IPS-NIHi11 (cell line): ENCODE measurements around the gene SMARCA5.

Source experiments
- DNase-seq: peaks from one replicate; pipeline ENCODE4 v3.0.0; 2012; ENCODE audit warnings: mixed read lengths, low spot score

SMARCA5 gene

DNA sequence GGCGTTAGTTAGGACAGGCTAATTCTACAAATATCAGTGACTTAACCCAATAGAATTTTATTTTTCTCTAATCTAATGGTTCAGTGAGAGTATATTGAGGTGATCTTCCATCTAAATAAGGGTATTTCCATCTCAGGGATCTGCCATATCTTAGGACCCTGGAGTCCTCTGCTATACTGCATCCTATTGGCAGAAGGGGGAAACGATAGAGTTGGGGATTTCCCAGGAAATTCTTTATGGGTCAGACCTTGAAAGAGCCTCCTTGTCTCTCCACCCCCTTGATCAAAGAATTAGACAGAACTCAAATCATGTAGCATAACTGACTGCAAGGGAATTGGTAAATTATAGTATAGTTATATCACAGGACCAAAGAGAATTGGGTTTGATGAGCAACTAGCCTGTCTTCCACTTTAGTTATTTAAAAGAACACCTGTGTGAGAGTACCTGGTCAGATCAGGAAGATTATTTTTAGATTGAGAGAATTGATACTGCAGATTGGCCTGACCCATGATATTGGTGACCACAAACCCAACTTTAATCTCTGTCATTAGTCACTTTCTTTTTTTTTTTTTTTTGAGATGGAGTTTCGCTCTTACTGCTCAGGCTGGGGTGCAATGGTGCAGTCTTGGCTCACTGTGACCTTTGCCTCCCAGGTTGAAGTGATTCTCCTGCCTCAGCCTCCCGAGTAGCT, 25.6 kb downstream of the SMARCA5 start:
- DNase-seq = no peak

DNA sequence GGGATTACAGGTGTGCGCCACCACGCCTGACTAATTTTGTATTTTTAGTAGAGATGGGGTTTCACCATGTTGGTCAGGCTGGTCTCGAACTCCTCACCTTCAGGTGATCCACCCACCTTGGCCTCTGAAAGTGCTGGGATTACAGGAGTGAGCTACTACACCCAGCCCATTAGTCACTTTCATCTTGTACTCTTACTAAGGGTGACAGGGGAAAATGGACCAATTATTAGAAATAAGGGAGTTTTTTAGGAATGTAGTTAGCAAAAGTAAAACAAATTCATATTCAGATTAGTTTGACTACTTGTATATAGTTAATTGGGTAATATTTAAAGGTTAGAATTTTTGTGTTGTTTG, 26.1 kb downstream of the SMARCA5 start:
- DNase-seq = no peak

DNA sequence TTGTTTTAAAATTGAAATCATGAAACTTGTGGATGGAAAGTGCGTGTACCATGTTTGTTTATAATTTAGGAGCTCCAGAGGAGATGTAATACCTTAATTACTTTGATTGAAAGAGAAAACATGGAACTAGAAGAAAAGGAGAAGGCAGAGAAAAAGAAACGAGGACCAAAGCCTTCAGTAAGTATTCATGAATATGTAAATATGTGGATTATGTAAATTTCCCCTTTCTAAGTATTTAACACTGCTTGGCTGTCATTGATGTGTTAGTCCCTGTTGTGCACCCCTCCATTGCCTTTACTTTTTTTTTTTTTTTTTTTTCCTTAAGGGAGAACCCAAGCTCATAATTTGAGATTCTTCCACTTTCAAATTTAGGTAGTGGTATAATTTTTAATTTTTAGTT, 36.4 kb downstream of the SMARCA5 start:
- DNase-seq = no peak

DNA sequence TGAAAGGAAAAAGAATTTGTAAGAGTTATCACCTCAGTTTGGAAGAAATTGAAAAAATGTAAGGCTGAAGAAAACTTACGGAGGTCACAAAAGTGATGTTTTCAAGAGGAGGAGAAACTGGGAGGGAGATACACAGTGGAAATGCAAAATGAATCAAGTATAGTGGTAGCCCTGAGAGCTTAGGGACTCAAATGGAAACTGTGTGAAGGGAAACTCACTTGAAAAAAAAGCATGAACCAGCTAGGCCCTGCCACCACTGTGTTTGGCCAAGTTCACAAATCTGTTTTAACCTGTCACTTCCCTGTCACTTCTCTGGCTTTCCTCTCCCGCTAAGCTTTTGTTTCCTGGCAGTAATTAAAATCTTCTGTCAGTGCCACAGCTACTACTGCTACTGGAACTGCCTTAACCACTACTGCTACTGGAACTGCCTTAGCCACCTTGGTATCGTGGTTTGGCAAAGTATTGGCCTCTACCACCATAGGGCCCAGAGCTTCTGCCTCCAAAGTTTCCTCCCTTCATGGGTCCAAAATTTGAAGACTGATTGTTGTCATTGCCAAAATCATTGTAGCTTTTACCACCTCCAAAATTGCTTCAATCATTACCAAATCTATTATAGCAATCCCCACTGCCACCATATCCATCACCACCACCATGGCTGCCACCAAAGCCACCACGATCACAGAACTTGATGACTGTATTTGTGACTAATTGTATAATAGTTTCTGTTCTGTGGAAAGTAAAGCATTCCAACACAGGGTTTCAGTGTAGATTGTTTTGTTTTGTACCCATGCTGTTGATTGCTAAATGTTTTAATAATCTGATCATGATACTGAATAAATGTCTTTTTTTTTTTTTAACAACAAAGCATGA, 41.5 kb downstream of the SMARCA5 start:
- DNase-seq = no peak

DNA sequence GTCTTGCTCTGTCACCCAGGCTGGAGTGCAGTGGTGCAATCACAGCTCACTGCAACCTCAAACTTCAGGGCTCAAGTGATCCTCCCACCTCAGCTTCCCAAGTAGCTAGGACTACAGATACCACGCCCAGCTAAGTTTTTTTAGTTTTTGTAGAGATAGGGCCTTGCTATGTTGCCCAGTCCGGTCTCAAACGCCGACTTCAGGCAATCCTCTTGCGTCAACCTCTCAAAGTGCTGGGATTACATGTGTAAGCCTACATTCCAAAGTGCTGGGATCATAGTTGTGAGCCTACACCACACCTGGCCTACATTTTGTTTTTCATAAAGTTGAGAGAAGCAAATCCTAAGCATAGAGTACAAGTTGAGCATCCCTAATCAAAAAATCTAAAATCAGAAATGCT, 42.2 kb downstream of the SMARCA5 start:
- no peak for DNase-seq

DNA sequence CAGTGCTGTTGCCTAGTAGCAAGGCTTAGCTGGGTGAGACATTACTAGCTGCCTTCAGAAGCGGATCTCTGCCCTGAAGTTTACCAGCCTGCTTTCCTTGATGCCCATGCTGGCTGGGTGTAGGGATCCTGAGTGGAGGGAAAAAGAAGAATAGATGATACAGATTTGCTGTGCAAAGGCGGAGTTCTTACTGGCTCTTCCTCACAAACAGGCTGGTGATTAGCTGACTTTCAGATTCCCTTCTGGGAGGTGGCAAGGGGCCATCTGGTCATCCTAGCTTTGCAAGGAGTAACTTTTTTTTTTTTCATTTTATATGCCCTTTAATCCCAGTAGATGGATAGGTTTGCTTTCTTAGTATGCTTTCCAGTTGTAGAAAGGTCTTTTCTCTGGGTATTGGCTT, 44.8 kb downstream of the SMARCA5 start:
- DNase-seq = no peak

DNA sequence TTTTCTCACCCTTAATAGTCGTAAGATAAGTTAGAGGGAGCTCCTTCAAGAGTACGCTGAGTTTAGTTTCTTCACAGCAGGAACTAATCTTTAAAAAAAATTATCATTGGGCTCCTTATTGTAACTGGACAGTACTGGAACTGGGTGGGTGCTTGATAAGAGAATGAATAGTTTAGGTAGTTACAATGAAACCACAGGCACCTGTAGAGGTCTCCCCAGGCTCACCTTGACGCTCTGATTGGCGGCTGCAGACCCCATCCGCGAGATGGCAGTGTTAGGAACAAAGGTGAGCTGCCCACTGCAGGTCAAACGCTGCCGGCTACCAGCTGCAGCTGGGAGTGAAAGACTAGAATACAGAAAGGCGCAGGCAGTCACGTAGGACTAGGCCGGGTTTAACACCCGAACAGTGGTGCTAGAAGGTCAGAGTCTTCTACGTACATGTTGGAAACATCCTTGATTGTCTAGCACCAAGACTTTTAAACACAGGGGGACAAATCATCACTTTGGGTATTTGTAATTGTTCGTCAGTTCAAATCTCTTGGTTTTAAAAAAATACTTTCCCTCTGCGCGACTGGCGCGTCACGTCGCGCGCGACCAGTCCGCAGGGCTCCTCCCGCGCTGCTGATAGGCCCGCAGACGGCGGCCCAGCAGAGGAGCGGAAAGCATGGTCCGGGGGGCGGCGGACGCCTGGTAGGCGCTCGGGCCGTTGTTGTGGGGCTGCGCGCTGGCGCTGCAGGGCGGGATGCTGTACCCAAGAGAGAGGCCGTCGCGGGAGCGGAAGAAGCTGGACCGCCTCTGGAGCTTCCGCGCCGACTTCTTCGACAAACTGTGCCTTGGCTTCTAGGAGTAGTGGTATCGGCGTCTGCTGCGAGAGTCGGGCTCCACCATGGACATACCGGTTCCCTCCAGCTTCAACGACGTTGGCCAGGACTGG, 45.6 kb downstream of the SMARCA5 start:
- DNase-seq = peak; percentile 86

DNA sequence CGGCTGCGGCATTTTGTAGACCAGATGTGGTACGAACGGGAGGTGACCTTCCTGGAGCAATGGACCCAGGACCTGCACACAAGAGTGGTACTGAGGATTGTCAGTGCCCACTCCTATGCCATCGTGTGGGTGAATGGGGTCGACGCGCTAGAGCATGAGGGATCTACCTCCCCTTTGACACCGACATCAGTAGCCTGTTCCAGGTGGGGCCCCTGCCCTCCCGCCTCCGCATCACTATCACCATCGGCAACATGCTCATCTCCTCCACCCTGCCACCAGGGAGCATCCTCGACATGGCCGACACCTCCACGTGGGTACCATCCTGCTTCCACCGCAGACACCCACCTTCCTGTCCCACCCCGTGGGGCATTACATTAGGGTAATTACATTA, 46.2 kb downstream of the SMARCA5 start:
- DNase-seq = peak; percentile 30

DNA sequence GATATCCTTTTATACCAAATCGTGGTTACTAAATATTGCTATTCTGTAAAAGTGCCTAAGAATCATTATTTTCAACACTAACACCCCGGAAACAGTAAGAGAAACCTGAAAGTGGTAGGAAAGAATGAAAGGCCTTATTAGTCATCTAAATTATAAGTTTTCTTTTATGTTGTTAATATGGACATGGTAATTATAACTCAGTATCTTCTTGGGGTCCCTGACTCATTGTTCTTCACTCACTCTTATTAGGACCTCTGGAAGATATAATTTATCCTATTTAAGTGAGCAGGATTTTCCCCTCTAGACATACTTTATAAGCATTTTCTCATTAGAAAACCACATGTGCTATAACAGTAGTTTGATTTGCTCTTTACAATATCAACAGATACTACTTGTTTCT, 51.0 kb downstream of the SMARCA5 start:
- DNase-seq = no peak

DNA sequence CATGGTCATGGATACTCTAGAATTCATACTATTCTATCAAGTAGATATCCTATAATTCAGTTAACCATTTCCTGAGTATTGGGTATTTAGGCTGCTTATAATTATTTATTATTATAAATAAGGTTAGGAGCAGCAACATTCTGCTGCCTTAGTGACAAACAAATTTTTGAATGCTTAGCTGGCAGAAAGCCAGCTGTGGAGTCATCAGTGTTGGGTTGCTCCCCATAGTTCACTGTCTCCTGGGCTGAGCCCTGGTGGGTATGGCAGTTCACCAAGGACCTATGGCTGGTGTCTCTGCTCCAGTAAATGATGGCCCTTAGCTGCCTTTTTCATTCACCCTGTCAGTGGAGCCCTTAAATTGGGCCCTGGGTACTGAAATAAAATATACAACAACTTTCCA, 61.8 kb downstream of the SMARCA5 start:
- no peak for DNase-seq

DNA sequence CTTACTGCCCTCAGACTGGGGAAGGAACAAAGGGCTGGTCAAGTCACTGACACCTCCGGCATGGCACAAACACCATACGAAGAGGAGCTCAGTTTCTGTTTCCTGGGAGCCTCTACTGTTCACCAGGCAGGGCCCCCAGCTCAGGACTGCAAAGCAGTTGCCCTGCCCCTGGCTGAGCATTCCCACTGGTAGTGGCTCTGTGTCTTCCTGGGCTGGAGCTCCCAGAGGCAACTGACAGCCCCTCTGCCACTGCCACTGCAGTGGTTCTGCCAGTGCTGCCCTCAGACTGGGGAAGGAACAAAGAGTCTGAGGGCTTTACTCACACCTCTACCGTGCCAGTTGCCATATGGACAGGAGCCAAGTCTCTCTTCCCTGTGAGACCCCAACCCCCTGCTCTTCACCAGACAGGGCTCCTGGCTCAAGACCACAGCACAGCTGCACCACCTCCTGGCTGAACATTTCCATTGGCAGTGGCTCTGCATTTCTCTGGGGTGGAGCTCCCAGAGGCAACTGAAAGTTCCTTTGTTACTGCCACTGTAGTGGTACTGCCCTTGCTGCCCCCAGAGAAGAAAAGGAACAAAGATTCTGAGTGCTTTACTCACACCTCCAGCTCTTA, 67.9 kb downstream of the SMARCA5 start:
- no peak for DNase-seq

DNA sequence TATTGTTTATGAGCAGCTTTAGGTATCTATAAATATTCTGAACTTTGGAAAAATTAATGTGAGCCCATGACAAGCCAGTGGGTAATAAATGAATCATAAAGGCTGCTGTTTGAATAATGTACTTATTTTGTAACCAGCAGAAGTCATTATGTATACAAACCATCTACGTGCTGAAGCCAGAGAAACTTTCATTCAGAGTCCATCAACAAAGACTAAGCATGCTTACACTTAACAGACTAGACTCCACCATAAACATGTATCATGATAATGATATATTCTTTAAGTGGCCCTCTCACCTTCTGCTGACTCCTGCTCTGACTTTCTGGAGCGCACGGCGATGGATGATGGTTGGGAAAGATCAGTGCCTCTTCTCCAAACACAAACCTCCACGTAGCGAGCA, 72.0 kb downstream of the SMARCA5 start:
- DNase-seq = no peak

DNA sequence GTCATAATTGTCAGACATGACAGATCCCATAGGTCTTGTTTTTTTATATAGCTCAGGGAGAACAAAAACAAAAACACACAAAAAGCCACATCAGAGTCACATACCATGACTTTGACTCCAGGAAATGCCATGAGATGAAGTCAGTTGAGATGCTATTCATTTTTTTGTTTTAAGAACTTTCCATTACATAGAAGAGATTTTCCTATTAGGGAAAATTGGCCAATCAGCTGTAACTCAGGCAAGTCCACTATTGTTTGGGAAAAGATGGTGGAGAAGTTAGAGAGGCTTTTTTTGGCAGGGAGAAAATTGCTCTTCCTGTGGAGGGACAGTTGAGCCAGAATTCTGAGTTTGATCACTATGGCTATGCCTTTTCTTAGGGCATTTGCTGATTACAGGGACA, 72.6 kb downstream of the SMARCA5 start:
- DNase-seq = no peak

DNA sequence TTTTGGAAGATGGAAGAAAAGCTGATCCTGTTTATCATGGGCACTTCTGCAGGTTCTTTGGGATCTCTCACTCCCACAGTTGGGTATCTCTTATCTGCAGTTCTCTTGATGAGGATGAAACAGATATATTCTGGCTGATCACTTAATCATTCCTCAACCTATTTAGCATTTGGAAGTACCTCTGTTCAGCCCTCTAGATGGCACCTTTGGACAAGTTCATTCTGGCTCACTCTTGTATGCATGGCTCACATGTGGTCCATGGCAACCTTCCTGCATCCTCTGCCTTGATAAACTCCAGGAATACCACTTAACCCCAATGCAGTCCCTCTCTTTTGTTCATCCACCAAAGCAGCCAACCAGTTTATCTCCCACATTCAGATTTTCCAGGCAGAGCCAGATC, 74.2 kb downstream of the SMARCA5 start:
- no peak for DNase-seq

DNA sequence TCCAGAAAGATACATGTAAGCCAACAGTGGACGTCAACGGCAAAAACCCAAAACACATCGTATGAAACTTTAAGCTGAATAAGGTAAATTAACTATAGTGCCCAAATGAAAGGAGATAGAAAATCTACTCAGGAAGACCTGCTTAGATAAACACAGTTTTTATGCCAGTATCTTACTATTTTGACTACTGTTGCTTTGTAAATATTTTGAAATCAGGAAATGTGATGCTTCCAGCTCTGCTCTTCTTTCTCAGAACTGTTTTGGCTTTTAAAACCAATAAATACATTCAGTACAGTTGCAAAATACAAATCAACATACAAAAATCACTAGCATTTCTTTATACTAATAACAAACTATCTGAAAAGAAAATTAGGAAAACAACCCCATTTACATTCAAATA, 83.8 kb downstream of the SMARCA5 start:
- no peak for DNase-seq

DNA sequence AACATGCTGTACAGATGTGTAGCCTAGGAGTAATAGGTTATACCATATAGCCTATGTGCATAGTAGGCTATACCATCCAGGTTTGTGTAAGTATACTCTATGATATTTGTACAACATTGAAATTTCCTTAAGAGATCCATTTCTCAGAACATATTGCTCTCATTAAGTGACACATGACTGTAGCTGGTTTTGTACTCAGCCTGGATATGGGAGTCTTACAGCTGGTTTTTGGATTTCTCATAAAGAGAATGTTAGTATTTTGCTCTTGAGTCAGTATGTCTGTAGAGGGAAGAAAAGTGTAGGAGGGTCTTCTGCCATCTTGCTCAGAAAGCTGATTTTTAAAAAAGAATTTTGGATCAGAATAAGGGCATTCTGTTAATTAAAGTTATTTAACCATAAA, 85.3 kb downstream of the SMARCA5 start:
- DNase-seq = no peak

DNA sequence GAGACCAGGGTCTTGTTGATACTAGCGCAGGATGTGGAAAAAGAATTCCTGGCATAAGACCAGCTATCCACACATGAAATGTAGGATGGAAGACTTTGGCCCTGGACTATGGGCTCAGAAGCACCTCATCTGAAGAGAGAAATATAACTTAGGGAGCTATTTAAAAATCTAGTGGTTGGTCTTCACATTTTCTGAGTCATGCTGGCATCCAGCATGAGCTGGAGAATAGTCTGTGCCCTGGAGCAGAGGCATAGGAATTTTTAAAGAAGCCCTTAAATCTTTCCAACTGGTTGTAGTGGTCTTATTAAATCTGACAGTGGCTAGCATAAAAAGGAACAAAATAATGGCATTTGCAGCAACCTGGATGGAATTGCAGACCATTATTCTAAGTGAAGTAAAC, 86.3 kb downstream of the SMARCA5 start:
- no peak for DNase-seq

DNA sequence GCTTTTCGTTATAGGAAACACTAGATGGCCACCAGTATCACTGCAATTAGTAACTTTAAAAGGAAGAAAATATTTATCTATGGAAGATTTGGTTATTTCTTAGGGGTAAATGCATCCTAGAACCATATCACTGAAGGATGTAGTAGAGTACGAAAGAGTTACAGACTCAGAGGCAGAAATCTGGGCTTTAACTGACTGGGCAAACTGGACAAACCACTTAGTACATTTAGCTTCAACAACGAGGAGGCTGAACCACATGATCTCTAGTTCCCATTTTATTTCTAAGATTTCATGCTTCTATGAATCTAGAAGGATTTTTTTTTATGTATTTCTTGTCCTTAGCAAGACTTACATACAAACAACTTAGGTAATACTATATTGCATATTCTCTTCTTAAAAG, 93.0 kb downstream of the SMARCA5 start:
- no peak for DNase-seq
